SKM-1 (cell line): ENCODE data around the gene TTC9.

Experiments
- DNase-seq: peaks from one replicate; lab custom pipeline; 2025; ENCODE audit not compliant: unreplicated experiment; lab: John Stamatoyannopoulos, UW

TTC9 gene

GRCh38 chr14:70643967-70644366 is 2.3 kb downstream of the TTC9 start:
- DNase-seq, result no peak

DNA sequence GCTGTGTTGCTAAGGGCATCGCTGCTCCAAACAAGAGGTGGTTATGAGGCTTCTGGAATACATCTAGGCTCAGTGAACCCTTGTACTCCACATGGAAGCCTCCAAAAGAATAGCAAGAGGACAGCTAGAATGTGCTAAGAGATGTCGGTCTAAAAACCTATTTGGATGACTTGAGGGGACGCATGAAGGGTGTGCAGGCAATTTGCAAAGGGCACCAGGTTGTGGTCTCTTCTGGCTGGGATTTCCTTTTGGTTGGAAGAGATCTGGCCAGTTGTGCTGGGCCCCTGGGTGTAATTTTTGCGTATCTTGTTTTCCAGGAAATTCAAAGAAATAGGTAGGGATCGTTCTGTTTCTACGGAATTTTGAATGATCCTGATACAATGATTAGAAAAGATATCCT is 4.2 kb downstream of the TTC9 start:
- DNase-seq, result no peak

DNA sequence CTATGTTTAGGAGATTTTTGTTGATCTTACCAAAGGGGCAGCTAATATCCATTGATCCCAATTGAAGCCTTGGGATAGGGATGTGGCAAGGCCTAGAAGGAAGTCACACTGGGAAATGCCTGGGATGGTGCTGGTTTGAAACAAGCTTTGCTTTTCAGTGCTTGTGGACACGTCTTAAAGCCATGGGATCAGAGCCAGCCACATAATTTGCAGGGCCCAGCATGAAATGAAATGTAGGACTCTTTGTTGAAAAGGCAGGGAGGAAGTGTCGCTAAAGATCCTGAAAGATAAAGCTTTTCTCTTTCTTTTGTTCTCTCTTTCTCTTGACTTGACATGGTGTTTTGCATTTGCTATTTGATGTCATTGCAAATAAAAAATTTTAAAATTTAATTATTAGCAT is 5.0 kb downstream of the TTC9 start:
- no peak for DNase-seq

GRCh38 chr14:70648346-70648745 is 6.6 kb downstream of the TTC9 start:
- no peak for DNase-seq

GRCh38 chr14:70649803-70650202 is 8.1 kb downstream of the TTC9 start:
- DNase-seq, result no peak

- DNase-seq, result no peak
Observed at GRCh38 chr14:70651522-70651921, 9.8 kb downstream of the TTC9 start.

DNA sequence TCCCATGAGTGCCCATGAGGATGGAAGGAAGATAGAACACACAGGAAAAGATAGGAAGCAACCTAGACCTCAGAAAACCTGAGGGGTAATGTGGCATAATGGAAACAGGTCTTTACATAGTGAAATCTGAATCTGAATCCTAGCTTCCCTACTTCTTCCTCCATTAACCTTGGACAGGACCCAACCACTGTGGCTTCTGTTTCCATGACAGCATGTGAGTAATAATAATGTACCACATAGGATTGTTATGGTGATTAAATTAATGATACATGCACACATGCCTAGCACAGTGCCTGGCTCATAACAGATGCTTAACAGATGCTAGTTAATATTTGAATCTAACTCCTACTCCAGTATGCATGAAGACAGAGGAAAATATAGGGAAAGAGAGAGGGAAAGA is 11.2 kb downstream of the TTC9 start:
- DNase-seq, result no peak

DNA sequence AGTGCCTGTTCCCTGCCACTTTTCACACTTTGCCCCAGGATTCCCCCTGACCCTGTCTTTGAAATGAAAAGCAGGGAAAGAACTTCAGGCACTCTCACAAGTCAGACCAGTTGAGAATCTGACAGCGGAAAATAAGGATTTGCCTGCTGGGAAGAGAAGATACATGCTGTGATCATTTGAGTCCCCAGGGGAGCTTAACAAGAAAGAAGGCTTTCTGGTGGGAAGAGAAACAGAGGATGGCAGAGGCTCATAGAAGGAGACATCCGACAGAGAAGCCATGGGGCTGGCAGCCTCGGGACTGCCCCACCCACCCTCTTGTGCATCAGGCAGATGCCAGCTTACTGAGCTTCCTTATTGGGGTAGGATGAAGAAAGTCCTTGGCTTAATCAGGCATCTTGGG is 11.9 kb downstream of the TTC9 start:
- DNase-seq, result no peak

GRCh38 chr14:70654632-70655031 is 12.9 kb downstream of the TTC9 start:
- no peak for DNase-seq

DNA sequence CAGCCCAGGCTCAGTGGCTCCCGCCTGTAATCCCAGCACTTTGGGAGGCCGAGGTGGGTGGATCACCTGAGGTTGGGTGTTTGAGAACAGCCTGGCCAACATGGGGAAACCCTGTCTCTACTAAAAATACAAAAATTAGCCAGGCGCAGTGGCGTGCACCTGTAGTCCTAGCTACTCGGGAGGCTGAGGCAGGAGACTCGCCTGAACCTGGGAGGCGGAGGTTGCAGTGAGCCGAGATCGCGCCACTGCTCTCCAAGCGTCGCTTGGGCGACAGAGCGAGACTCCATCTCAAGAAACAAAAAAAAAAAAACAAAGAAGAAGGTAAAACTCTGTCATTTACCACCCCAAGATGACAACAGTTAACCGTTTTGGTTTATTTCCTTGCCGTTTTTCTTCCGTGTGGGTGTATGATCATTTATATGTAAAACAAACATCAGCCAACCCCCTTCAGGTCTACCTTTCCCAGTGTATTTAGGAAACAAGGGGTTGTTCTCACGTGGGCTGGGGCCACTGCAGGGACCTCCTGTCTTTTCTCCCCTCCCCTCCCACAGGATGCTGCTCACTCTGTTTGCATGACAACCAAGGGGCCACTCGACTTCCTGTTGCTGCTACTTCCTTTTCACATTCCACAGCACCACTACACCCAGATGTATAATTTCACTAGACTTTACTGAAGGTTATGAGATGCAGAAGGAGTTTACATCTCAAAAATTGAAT is 13.6 kb downstream of the TTC9 start:
- peak; percentile 49 for DNase-seq

DNA sequence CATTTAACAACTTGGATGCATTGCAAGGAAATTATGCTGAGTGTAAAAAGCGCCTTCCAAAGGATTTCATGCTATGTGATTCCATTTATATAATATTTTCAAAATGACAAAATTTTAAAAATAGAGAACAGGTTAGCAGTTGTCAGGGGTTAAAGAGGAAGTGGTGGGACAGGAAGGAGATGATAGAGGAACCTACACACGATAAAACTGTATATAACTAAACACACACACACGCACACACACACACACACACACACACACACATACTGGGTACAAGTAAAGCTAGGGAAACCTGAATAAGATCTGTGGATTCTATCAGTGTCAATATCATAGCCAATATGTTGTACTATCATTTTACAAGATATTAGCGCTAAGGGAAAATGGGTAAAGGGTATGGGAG is 17.2 kb downstream of the TTC9 start:
- peak; percentile 12 for DNase-seq

DNA sequence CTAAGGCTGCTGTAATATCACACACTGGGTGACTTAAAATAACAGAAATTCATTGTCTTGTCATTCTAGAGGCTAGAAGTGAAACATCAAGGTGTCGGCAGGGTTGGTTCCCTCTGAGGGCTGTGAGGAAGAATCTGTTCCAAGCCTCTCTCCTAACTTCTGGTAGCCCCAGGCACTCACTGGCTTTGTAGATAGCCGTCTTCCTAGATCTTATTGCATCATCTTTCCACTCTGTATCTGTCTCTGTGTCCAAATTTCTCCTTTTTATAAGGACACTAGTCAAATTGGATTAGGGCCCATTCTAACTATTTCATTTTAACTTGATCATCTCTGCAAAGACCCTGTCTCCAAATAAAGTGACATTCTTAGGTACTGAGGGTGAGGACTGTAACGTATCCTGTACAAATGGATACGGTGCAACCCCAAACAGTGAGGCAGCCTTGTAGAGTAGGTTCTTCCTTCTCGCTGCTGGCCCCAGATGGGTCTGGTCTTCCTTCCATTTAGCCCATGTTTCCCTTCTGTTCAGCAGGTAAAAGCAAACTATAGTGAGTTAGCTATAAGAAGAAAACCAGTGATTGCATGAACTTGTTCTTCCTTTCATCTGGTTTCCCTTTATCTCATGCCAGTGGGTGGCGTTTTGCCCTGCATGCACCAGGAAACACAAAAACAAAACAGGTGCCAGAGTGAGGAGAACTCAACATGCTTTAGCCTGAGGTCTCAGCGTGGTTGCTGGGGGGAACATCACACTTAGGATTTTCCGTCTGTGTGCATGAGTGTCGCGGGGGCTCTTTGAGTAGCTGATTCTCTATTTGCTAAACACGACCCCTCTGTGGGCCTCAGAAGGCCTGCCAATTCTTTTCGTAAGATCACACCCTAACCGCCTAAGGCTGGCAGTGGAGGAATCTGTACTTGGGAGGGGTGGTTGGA is 19.5 kb downstream of the TTC9 start:
- no peak for DNase-seq

DNA sequence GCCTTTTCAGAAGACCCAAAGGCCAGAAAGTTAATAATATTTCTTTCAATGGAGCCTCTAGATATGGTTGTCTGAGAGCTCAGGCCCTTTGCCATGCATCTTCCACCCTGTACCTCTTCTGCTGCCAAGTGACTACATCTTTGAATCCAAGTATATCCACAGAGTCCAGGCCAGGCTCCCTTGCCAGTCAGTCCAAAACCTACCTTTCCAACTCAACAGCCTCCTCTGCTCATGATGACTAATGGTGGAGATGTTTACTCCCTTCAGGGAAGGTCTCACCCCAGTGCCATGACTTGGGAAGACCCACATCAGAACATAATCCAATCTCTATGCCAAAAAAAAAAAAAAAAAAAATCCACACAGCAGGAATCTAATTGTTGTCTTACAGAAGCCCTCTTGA is 20.4 kb downstream of the TTC9 start:
- no peak for DNase-seq

DNA sequence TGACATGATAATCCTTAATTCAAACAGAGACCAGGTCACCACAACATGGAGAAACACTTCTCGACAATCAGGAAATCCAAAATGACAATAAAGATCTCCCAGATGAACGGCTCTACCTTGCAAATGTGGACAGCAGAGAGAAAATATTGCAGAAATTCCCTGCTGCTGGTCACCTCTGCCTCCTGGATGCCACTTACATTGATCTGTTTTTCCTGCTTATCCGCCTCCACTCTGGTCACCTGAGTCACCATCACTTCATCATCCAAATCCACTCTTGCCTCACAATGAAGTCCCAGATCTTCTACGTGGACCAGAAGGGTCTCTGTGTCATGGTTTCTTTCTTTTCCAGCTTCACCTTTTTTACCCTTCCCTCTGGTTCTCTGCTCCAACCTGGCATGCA is 21.1 kb downstream of the TTC9 start:
- no peak for DNase-seq

DNA sequence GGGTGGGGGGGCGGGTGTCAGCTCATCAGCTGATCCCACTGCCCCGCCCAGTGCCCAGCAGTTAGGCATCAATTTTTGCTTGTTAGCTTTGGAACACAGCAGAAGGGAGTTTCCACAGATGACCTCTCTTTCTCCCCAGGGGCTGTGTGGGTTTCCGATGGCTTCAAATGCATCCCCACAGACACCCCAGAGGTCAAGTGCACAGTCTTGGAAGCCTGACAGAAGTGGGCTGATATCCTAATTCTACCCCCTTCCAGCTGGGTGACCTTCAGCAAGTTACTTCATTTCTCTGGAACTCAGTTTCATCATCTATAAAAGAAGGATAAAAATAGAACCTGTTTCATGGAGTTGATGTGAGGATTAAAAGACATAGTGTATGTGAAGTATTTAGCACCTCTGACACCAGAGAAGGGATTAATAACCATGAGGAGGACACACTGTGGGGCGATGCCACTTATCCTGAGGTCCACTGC is 22.0 kb downstream of the TTC9 start:
- no peak for DNase-seq

- no peak for DNase-seq
Observed at GRCh38 chr14:70664698-70665447, 23.2 kb downstream of the TTC9 start.

DNA sequence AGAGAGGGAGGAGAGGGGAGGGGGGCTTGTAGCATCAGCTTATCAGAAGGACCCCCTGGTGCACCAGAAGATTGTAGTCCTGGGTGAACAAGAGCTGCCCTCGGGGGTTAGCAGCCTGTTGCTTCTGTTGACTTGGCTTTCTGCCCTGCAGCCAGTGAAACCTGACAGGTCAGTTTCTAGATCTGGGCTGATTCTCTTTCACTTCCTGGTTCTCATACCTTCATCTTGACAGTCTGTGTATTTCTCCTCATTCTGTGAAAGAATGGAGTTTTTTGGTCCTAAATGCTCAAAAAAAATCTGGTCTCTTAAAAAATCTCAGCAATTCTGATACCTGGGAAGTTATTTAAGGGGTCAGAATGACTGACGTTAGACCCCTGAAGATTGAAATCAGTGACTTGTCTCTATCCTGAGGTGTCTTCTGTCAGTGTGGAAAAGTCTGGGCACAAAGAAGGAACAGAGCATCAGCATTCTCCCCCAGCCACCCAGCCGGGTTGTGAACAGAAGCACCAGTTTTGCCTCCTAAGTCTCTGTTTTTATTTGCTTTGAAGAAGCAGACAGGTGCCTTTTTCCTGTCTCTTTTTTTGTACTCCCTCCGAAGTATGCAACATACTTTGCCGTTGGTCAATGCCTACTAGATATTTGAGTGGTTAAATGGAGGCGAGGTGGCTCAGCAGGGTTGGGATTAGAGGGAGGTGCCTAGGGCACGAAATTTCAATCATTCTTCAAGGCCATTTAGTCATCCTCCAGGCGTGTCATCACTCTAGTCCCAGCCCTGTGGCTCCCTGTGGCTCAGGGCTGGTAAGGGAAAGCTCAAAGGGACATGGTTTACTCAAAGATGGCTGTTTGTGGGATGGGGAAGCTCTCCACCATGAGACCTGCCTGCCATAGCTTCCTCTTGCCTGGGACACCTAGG is 24.0 kb downstream of the TTC9 start:
- no peak for DNase-seq

GRCh38 chr14:70666361-70666686 is 24.6 kb downstream of the TTC9 start:
- DNase-seq, result no peak

- no peak for DNase-seq
Observed at GRCh38 chr14:70670992-70671651, 29.4 kb downstream of the TTC9 start.
